Mesodermal cell (in vitro differentiated cells): ENCODE results near the gene TLDC2.
A peak's percentile ranks its signal among the peaks of the same experiment; 100 is the strongest.

Experiments used
- H3K27ac ChIP-seq: 2 replicates; pipeline ENCODE4 v1.7.0; 2013; ENCODE audit warnings: mild to moderate bottlenecking, low read depth, low read length, moderate library complexity; ENCODE audit not compliant: severe bottlenecking
- H3K36me3 ChIP-seq: 2 replicates; pipeline ENCODE4 v1.7.1; 2013; ENCODE audit warnings: mild to moderate bottlenecking, low read length, moderate library complexity; ENCODE audit not compliant: control insufficient read depth, insufficient read depth
- H3K4me1 ChIP-seq: one replicate; pipeline ENCODE4 v1.7.1; 2013; ENCODE audit warnings: mild to moderate bottlenecking, low read length; ENCODE audit not compliant: insufficient read depth, control insufficient read depth, poor library complexity, severe bottlenecking
- H3K4me3 ChIP-seq: 2 replicates; pipeline ENCODE4 v1.7.0; 2013; ENCODE audit warnings: low read length, control low read depth, mild to moderate bottlenecking; ENCODE audit not compliant: insufficient read depth, poor library complexity, severe bottlenecking; ENCODE audit errors: extremely low read depth
- H3K9me3 ChIP-seq: 2 replicates; pipeline ENCODE4 v1.7.1; 2013; ENCODE audit warnings: mild to moderate bottlenecking, low read length, moderate library complexity; ENCODE audit not compliant: control insufficient read depth
- WGBS, 2 experiments: methylation state at CpG; one replicate each; pipeline ENCODE4 v1.1.5; 2013; ENCODE audit warnings: missing lambda C conversion rate in 2 of 2; ENCODE audit not compliant: insufficient coverage in 2 of 2; 5-methylcytosine and 5-hydroxymethylcytosine counted together

The TLDC2 gene

GRCh38 chr20:36861625-36861874 is 14.4 kb upstream of the TLDC2 start:
- Histone ChIP-seq H3K4me1 (peaks cover 42% of the 10 kb centered on the region), H3K27ac (no peak overlapping the region), H3K4me3 (peak overlapping the region; percentile 69), H3K9me3 (no peaks in the 10 kb centered on the region), H3K36me3 (peaks cover 38% of the 10 kb centered on the region)
- WGBS, 2 experiments = 65 to 72% methylated on average over 6 to 7 of the region's 7 CpGs

- Histone ChIP-seq H3K36me3 (peaks cover 38% of the 10 kb centered on the region), H3K4me3 (peak overlapping the region; percentile 69), H3K27ac (peak overlapping the region; percentile 29), H3K9me3 (no peaks in the 10 kb centered on the region), H3K4me1 (peaks cover 36% of the 10 kb centered on the region)
- WGBS, 2 experiments = 8 to 12% methylated on average over 32 to 40 of the region's 45 CpGs
These were observed 13.8 kb upstream of the TLDC2 start for GRCh38 chr20:36861875-36862801.

DNA sequence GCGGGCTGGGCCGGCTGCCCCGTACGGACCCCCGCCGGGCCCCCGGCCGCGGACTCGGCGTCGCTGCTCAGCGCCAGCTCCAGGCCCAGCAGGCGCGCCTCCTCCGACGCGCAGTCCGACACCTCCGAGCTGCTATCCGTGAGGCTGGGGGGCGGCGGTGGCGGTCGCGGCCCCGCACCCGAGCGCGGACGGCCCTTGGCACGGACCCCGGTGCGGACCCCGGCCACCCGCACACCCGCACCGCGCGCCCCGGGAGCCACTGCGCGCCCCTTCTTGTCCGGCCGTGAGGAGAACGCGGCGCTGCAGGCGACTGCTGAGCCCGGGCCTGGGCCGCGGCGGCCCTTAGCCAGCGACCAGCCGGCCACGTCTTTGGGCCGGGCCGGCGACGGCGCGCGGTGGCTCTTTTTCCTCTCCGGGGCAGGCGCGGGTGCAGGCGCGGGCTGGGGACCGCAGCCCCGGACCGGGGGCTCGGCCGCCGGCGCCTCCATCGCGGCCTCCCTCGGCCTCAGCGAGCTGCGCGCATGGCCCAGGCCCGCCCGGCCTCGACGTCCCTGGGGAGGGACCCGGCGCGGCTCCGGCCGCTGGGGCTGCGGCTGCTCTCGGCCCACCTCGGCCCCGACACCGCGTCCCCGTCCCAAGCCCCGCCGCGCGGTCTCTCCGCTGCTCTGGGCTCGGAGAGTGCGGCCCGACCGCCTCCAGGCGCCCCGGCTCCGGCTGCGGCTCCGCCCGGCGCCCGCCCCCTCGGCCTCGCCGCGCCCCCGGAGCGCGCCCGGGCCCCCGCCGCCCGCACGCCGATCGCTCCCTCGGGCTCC is 12.9 kb upstream of the TLDC2 start:
- Histone ChIP-seq H3K36me3 (peaks cover 30% of the 10 kb centered on the region), H3K9me3 (no peaks in the 10 kb centered on the region), H3K4me1 (peaks cover 27% of the 10 kb centered on the region), H3K27ac (no peak overlapping the region), H3K4me3 (peak overlapping the region; percentile 69)
- 0 to 1% methylated on average over 102 to 107 of the region's 129 CpGs for WGBS, 2 experiments

GRCh38 chr20:36865076-36865860 is 10.7 kb upstream of the TLDC2 start:
- H3K9me3 ChIP-seq = no peaks in the 10 kb centered on the region
- peaks cover 13% of the 10 kb centered on the region for H3K36me3 ChIP-seq
- no peak overlapping the region for H3K4me3 ChIP-seq
- WGBS, 2 experiments = 78 to 82% methylated on average over 7 to 8 of the region's 9 CpGs
- H3K27ac ChIP-seq = no peak overlapping the region
- peaks cover 10% of the 10 kb centered on the region for H3K4me1 ChIP-seq

DNA sequence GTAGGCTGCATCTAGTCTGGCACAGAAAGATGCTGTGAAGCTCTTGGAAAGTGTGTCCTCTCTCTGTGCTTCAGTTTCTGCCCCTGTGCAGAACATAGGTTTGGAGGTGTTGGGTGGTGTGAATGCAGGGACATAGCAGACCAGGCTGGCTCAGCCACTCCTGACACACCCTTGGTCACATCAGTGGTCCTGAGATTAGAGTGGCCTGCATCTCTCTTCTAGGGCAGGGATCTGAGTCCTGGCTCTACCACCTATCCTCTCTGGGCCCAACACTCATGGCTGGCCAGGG is 10.1 kb upstream of the TLDC2 start:
- Histone ChIP-seq H3K4me1 (peaks cover 4% of the 10 kb centered on the region), H3K4me3 (no peak overlapping the region), H3K9me3 (no peaks in the 10 kb centered on the region), H3K27ac (no peak overlapping the region), H3K36me3 (peaks cover 8% of the 10 kb centered on the region)

GRCh38 chr20:36866164-36866563 is 9.8 kb upstream of the TLDC2 start:
- Histone ChIP-seq H3K27ac (no peak overlapping the region), H3K4me3 (no peak overlapping the region), H3K9me3 (no peaks in the 10 kb centered on the region), H3K36me3 (peaks cover 6% of the 10 kb centered on the region), H3K4me1 (peaks cover 4% of the 10 kb centered on the region)
- 99% methylated on average over 6 of the region's 7 CpGs for WGBS, 2 experiments

- no peak overlapping the region for H3K27ac ChIP-seq
- WGBS, 2 experiments = 100% methylated on average over 3 to 4 of the region's 8 CpGs
- no peaks in the 10 kb centered on the region for H3K9me3 ChIP-seq
- H3K4me3 ChIP-seq = no peak overlapping the region
- H3K4me1 ChIP-seq = no peaks in the 10 kb centered on the region
- H3K36me3 ChIP-seq = no peaks in the 10 kb centered on the region
These were observed 9.1 kb upstream of the TLDC2 start for GRCh38 chr20:36866681-36867495.

DNA sequence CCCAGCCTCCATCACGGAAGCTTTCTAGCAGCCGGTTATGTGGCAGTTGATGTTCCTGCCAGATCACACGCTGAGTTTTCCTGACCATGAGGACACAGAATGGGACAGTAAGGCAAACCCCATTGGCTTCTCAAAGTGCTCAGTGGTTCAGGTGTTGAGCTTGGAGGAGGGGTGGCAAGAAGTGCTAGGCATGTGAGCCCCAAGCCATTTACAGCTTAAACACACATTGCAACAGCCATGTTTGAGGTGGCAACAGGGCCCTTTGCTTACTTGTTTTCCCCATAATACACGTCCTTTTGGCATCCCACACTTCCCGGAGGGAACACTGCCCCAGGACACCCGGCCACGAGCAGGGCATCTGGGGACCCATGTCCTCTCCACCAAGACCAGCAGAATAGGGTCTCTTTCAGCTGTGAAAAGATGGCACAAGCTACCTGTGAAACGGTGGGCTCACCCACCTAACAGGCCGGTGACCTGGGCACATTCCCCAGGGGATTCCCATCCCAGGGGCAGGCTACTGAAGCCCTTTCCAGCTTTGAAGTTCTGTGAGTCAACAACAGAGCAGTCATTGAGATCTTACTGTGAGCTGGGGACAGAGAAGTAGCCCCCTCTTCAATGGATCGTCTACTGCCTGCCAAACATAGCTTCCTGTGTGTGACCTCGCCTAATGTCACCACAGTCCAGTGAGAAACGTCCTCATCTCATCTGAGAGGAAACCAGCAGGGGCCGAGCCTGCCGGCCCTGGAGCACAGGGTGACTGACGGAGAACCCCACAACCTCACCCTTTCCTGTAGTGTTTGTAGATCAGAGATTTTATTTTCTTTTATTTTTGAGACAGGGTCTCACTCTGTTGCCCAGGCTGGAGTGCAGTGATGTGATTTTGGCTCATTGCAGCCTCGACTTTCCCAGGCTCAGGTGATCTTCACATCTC is 4.0 kb upstream of the TLDC2 start:
- WGBS, 2 experiments = 75 to 82% methylated on average over 13 of the region's 16 CpGs
- no peaks in the 10 kb centered on the region for H3K4me1 ChIP-seq
- no peak overlapping the region for H3K27ac ChIP-seq

DNA sequence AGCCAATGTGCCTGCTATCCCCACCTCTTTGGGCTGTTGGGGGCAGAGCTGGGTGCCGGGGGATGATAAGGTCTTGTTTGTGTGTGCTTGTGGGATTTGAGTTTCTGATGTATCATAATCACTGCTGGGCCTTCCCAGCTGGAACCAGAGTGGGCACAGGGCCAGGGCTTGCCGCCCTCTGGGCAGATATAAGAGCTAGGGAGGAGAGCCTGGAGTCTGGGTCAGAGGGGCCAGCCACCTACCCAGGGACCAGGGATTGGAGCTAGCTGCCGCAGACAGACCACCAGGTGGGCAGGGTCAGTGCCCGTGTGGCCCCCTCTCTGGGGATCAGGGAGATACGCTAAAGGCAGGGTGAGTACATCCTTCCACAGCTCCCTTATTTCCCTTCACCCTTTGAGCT is 3.1 kb upstream of the TLDC2 start:
- no peaks in the 10 kb centered on the region for H3K4me1 ChIP-seq
- no peaks in the 10 kb centered on the region for H3K9me3 ChIP-seq
- 92 to 95% methylated on average over 3 to 4 of the region's 5 CpGs for WGBS, 2 experiments
- no peak overlapping the region for H3K27ac ChIP-seq
- H3K36me3 ChIP-seq = no peaks in the 10 kb centered on the region
- H3K4me3 ChIP-seq = no peak overlapping the region

More for the DNA sequence above, 4.0 kb upstream of the TLDC2 start:
- Histone ChIP-seq H3K36me3 (no peaks in the 10 kb centered on the region), H3K4me3 (no peak overlapping the region), H3K9me3 (no peaks in the 10 kb centered on the region)
